Liver (tissue), 9 donors: Measurements from ENCODE around the gene CEP170. TPM values are rescaled to one million over a fixed set of nuclear protein-coding genes. Genes with fewer than 3 reads are reported as not detected.
A peak's percentile ranks its signal among the peaks of the same experiment; 100 is the strongest.

Experiments used
- DNase-seq: peaks from one replicate; pipeline ENCODE4 v3.0.0-alpha.2; 2017; ENCODE audit warnings: low spot score
- H3K27ac ChIP-seq, 2 donors: one replicate each; pipeline ENCODE4 v1.7.0; 2013; ENCODE audit warnings: inconsistent platforms in 2 of 2, low read length in 2 of 2, control low read depth in 1 of 2, low read depth in 1 of 2, mild to moderate bottlenecking in 1 of 2
- H3K27me3 ChIP-seq, 4 donors: one replicate each; pipeline versions ENCODE4 v1.6.1 to v1.7.0; 2013; ENCODE audit warnings: low read length in 3 of 4, inconsistent platforms in 1 of 4, mild to moderate bottlenecking in 1 of 4, moderate library complexity in 1 of 4; ENCODE audit not compliant: control insufficient read depth in 4 of 4, insufficient read depth in 4 of 4
- H3K36me3 ChIP-seq, 4 donors: one replicate each; pipeline versions ENCODE4 v1.6.1 to v1.7.0; 2013; ENCODE audit warnings: low read length in 3 of 4, mild to moderate bottlenecking in 3 of 4, low read depth in 1 of 4, moderate library complexity in 1 of 4; ENCODE audit not compliant: control insufficient read depth in 4 of 4, insufficient read depth in 3 of 4
- H3K4me1 ChIP-seq, 4 donors: one replicate each; pipeline versions ENCODE4 v1.6.1 to v1.7.0; 2013; ENCODE audit warnings: low read length in 3 of 4, mild to moderate bottlenecking in 3 of 4, moderate library complexity in 1 of 4; ENCODE audit not compliant: control insufficient read depth in 4 of 4, insufficient read depth in 4 of 4
- H3K4me3 ChIP-seq, 3 donors: one replicate each; pipeline versions ENCODE4 v1.6.1 to v1.7.0; 2013; ENCODE audit warnings: low read length in 3 of 3, control low read depth in 1 of 3, low read depth in 1 of 3, mild to moderate bottlenecking in 1 of 3
- H3K9ac ChIP-seq, 2 donors: one replicate each; pipeline ENCODE4 v1.7.0; 2013; ENCODE audit warnings: low read length in 2 of 2, mild to moderate bottlenecking in 2 of 2, moderate library complexity in 2 of 2, control low read depth in 1 of 2, low read depth in 1 of 2
- H3K9me3 ChIP-seq, 4 donors: one replicate each; pipeline versions ENCODE4 v1.6.1 to v1.7.0; 2013; ENCODE audit warnings: low read length in 3 of 4; ENCODE audit not compliant: control insufficient read depth in 4 of 4
- ATF3 ChIP-seq: IDR thresholded peaks from 2 replicates; pipeline ENCODE4 v1.6.1; 2016; ENCODE audit warnings: antibody characterized with exemption
- EGR1 ChIP-seq, 2 donors: IDR thresholded peaks; 2 replicates each; pipeline ENCODE4 v1.6.1; 2016 to 2018; ENCODE audit warnings: antibody characterized with exemption in 2 of 2, low read depth in 2 of 2
- FOXA1 ChIP-seq: IDR thresholded peaks from 2 replicates; pipeline ENCODE4 v1.6.1; 2016; ENCODE audit warnings: antibody characterized with exemption
- FOXA2 ChIP-seq: IDR thresholded peaks from 2 replicates; pipeline ENCODE4 v1.6.1; 2016; ENCODE audit warnings: antibody characterized with exemption
- GABPA ChIP-seq, 2 donors: IDR thresholded peaks in 1 of 2; conservative IDR thresholded peaks in 1 of 2; 2 replicates each; pipeline ENCODE4 v1.6.1; 2016; ENCODE audit warnings: antibody characterized with exemption in 2 of 2, mild to moderate bottlenecking in 1 of 2, moderate library complexity in 1 of 2
- HNF4A ChIP-seq, 2 donors: conservative IDR thresholded peaks; 2 replicates each; pipeline ENCODE4 v1.6.1; 2016; ENCODE audit warnings: antibody characterized with exemption in 2 of 2, mild to moderate bottlenecking in 2 of 2
- HNF4G ChIP-seq: IDR thresholded peaks from 2 replicates; pipeline ENCODE4 v1.6.1; 2016; ENCODE audit warnings: antibody characterized with exemption
- JUND ChIP-seq, 2 donors: IDR thresholded peaks; 2 replicates each; pipeline ENCODE4 v1.6.1; 2016; ENCODE audit warnings: antibody characterized with exemption in 2 of 2
- NR2F2 ChIP-seq: IDR thresholded peaks from 2 replicates; pipeline ENCODE4 v1.6.1; 2016; ENCODE audit warnings: antibody characterized with exemption
- RAD21 ChIP-seq, 2 donors: IDR thresholded peaks; 2 replicates each; pipeline ENCODE4 v1.6.1; 2016; ENCODE audit warnings: antibody characterized with exemption in 2 of 2, mild to moderate bottlenecking in 2 of 2
- RXRA ChIP-seq, 2 donors: IDR thresholded peaks; 2 replicates each; pipeline ENCODE4 v1.6.1; 2017 to 2018; ENCODE audit warnings: antibody characterized with exemption in 2 of 2, mild to moderate bottlenecking in 1 of 2
- SP1 ChIP-seq: IDR thresholded peaks from 2 replicates; pipeline ENCODE4 v1.6.1; 2018; ENCODE audit warnings: antibody characterized with exemption, mild to moderate bottlenecking
- TAF1 ChIP-seq: conservative IDR thresholded peaks from 2 replicates; pipeline ENCODE4 v1.6.1; 2016; ENCODE audit warnings: antibody characterized with exemption, mild to moderate bottlenecking
- YY1 ChIP-seq: IDR thresholded peaks from 2 replicates; pipeline ENCODE4 v1.6.1; 2016; ENCODE audit warnings: antibody characterized with exemption, mild to moderate bottlenecking
- WGBS: extraction: QIAGEN DNeasy Blood & Tissue Kit; methylation state at CpG from one replicate; pipeline ENCODE4 v1.1.7; 2013; 5-methylcytosine and 5-hydroxymethylcytosine counted together
- polyA plus RNA-seq, 2 donors: library from polyadenylated mRNA; stranded (reverse) in 1 of 2; unstranded in 1 of 2; fragments of 200-250 nt in 1 of 2; fragments of >200 nt in 1 of 2; fragmentation: Nextera tagmentation in 1 of 2; extraction: Ambion mirVana in 1 of 2; gene quantifications; one replicate each; pipeline versions ENCODE4 v1.2.1 to v1.2.3, GENCODE V29; 2013 to 2015
- total RNA-seq, 2 donors: library from RNA; depleted of rRNA; stranded (reverse); fragments of >200 nt; gene quantifications; one replicate each; pipeline ENCODE4 v1.2.3, GENCODE V29; 2014
- TF ChIP-seq, protein P1 (sequence below): IDR thresholded peaks from 2 replicates; pipeline ENCODE4 v1.6.1; 2016; ENCODE audit warnings: antibody characterized with exemption, mild to moderate bottlenecking
- TF ChIP-seq, protein P2 (sequence below): IDR thresholded peaks from 2 replicates; pipeline ENCODE4 v1.6.1; 2016; ENCODE audit warnings: antibody characterized with exemption
- TF ChIP-seq, protein P3 (sequence below): IDR thresholded peaks from 2 replicates; pipeline ENCODE4 v1.6.1; 2016; ENCODE audit warnings: antibody characterized with exemption
- donor health status: healthy.
- donor health status: healthy.
- donor health status: healthy.
- donor health status: healthy.
- donor health status: healthy.

CEP170 gene
- total and polyA plus RNA-seq, 4 donors: 5.0 to 21.5 (median 14.9) TPM

- H3K4me3 ChIP-seq: peak overlapping the region; percentile 83 to 96 (median 90)
- peak; percentile 38 for DNase-seq
- peak overlapping the region; percentile 96 to 97 for H3K27ac ChIP-seq
- no peaks in the 10 kb centered on the region for H3K27me3 ChIP-seq
- no peak for TF ChIP-seq YY1
- no peak for TF ChIP-seq FOXA2
- peak overlapping the region; percentile 80 to 85 for H3K9ac ChIP-seq
- peaks cover 3 to 28% (median 16%) of the 10 kb centered on the region in 4 donors for H3K4me1 ChIP-seq
- no peaks in the 10 kb centered on the region for H3K36me3 ChIP-seq
- 6% methylated on average over 4 of the region's 4 CpGs for WGBS
- H3K9me3 ChIP-seq: no peaks in the 10 kb centered on the region
Observed at GRCh38 chr1:243253926-243254232, 1.2 kb downstream of the CEP170 start.

DNA sequence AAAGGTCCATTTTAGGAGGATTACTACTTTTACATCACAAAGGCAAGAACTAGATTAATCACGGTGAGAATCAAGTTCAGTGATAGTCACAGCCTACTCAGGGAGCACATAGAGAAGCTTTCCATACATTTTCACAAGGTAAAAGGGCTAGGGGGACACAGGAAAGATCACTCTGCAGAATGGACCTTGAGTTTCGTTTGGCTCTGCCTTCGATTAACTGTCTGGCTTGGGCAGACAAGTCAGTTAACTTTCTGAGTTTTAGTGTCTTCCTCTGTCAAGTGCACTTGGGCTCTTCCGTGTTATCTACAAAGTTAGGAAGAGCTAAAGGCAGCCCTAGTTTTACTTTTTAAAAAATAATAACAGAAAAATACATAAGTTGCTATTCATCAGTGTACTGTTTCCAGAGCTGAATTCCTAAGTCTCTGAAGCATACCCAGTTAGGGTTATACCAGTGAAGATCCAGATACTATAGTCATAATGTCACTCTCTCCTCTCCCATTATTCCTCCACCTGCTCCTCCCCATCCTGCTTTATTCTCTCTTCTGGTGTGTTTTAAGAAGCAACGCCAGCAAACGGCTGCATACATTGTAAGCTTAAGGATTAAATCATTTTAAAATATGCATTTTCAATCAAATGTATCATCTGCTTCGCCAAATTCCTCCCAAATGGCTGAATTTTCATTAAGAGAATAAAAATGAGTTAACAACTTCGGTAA lies 1.7 kb downstream of the CEP170 start:
- H3K27ac ChIP-seq: peak overlapping the region; percentile 96 to 97
- WGBS: 9% methylated on average over 8 of the region's 8 CpGs
- H3K4me1 ChIP-seq: peaks cover 3 to 28% (median 16%) of the 10 kb centered on the region in 4 donors
- TF ChIP-seq JUND (IDR thresholded peaks at IDR 0.05) (peak in 1 of 2 donors; percentile 12), TAF1 (no peak)
- no peak for DNase-seq
- no peaks in the 10 kb centered on the region for H3K27me3 ChIP-seq
- no peaks in the 10 kb centered on the region for H3K9me3 ChIP-seq
- H3K9ac ChIP-seq: peak overlapping the region; percentile 80 to 85
- peak overlapping the region; percentile 83 to 96 (median 90) for H3K4me3 ChIP-seq
- no peaks in the 10 kb centered on the region for H3K36me3 ChIP-seq

- peaks cover 4 to 18% (median 10%) of the 10 kb centered on the region in 4 donors for H3K4me1 ChIP-seq
- no peak for DNase-seq
- H3K9me3 ChIP-seq: no peaks in the 10 kb centered on the region
- H3K36me3 ChIP-seq: no peaks in the 10 kb centered on the region
- H3K9ac ChIP-seq: no peak overlapping the region
- H3K27me3 ChIP-seq: no peaks in the 10 kb centered on the region
- H3K4me3 ChIP-seq: no peak overlapping the region
- no peak overlapping the region for H3K27ac ChIP-seq
- TF ChIP-seq RXRA (IDR thresholded peaks at IDR 0.05) (no peak), GABPA (IDR thresholded peaks at IDR 0.05 in 1 of 2, conservative IDR thresholded peaks at IDR 0.05 in 1 of 2) (no peak)
- 82% methylated on average over 1 of the region's 1 CpG for WGBS
Observed at GRCh38 chr1:243251539-243251938, 3.5 kb downstream of the CEP170 start.

- 91% methylated on average over 3 of the region's 3 CpGs for WGBS
- Histone ChIP-seq H3K9me3 (no peaks in the 10 kb centered on the region), H3K27ac (no peak overlapping the region), H3K4me3 (no peak overlapping the region), H3K27me3 (no peaks in the 10 kb centered on the region), H3K9ac (no peak overlapping the region), H3K36me3 (no peaks in the 10 kb centered on the region), H3K4me1 (peaks cover 4 to 11% (median 8%) of the 10 kb centered on the region in 4 donors)
- DNase-seq: no peak
- no peak for TF ChIP-seq SP1
- TF ChIP-seq HNF4G: no peak
- TF ChIP-seq EGR1 (IDR thresholded peaks at IDR 0.05; ENCODE audit: low read depth in 2 of 2): no peak
- no peak for TF ChIP-seq HNF4A (conservative IDR thresholded peaks at IDR 0.05)
- TF ChIP-seq ATF3: no peak
- no peak for TF ChIP-seq FOXA1
- TF ChIP-seq, protein P1, sequence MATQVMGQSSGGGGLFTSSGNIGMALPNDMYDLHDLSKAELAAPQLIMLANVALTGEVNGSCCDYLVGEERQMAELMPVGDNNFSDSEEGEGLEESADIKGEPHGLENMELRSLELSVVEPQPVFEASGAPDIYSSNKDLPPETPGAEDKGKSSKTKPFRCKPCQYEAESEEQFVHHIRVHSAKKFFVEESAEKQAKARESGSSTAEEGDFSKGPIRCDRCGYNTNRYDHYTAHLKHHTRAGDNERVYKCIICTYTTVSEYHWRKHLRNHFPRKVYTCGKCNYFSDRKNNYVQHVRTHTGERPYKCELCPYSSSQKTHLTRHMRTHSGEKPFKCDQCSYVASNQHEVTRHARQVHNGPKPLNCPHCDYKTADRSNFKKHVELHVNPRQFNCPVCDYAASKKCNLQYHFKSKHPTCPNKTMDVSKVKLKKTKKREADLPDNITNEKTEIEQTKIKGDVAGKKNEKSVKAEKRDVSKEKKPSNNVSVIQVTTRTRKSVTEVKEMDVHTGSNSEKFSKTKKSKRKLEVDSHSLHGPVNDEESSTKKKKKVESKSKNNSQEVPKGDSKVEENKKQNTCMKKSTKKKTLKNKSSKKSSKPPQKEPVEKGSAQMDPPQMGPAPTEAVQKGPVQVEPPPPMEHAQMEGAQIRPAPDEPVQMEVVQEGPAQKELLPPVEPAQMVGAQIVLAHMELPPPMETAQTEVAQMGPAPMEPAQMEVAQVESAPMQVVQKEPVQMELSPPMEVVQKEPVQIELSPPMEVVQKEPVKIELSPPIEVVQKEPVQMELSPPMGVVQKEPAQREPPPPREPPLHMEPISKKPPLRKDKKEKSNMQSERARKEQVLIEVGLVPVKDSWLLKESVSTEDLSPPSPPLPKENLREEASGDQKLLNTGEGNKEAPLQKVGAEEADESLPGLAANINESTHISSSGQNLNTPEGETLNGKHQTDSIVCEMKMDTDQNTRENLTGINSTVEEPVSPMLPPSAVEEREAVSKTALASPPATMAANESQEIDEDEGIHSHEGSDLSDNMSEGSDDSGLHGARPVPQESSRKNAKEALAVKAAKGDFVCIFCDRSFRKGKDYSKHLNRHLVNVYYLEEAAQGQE: no peak
- TF ChIP-seq, protein P2, sequence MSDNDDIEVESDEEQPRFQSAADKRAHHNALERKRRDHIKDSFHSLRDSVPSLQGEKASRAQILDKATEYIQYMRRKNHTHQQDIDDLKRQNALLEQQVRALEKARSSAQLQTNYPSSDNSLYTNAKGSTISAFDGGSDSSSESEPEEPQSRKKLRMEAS: no peak
- no peak for TF ChIP-seq FOXA2
- no peak for TF ChIP-seq NR2F2
- TF ChIP-seq, protein P3, sequence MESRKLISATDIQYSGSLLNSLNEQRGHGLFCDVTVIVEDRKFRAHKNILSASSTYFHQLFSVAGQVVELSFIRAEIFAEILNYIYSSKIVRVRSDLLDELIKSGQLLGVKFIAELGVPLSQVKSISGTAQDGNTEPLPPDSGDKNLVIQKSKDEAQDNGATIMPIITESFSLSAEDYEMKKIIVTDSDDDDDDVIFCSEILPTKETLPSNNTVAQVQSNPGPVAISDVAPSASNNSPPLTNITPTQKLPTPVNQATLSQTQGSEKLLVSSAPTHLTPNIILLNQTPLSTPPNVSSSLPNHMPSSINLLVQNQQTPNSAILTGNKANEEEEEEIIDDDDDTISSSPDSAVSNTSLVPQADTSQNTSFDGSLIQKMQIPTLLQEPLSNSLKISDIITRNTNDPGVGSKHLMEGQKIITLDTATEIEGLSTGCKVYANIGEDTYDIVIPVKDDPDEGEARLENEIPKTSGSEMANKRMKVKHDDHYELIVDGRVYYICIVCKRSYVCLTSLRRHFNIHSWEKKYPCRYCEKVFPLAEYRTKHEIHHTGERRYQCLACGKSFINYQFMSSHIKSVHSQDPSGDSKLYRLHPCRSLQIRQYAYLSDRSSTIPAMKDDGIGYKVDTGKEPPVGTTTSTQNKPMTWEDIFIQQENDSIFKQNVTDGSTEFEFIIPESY: no peak
- TF ChIP-seq RXRA (IDR thresholded peaks at IDR 0.05): no peak
- TF ChIP-seq RAD21 (IDR thresholded peaks at IDR 0.05): no peak
- no peak for TF ChIP-seq GABPA (IDR thresholded peaks at IDR 0.05 in 1 of 2, conservative IDR thresholded peaks at IDR 0.05 in 1 of 2)
Observed at GRCh38 chr1:243250102-243250501, 5.0 kb downstream of the CEP170 start.
